Upper lobe of left lung (tissue), 6 donors: ENCODE results near the gene SLCO3A1. TPM values are rescaled to one million over a fixed set of nuclear protein-coding genes. Genes with fewer than 3 reads are reported as not detected.

ENCODE experiments used
- ATAC-seq, 2 donors: fragments of 200-7000 bp; cut with Tn5 transposase; one replicate each; pipeline ENCODE4 v1.9.1; 2022; ENCODE audit warnings: mild to moderate bottlenecking in 2 of 2, moderate library complexity in 2 of 2; ENCODE audit not compliant: low FRiP score in 2 of 2
- DNase-seq, 2 donors: peaks; one replicate each; pipeline ENCODE4 v3.0.0-alpha.2; 2019 to 2020
- H3K27ac ChIP-seq, 4 donors: fragments of 200-600 bp; sonication (generic); one replicate each; pipeline ENCODE4 v1.5.1; 2016 to 2019
- H3K27me3 ChIP-seq, 4 donors: fragments of 200-600 bp; sonication (generic); one replicate each; pipeline ENCODE4 v1.5.1; 2017 to 2019
- H3K36me3 ChIP-seq, 4 donors: fragments of 200-600 bp; sonication (generic); one replicate each; pipeline ENCODE4 v1.5.1; 2016 to 2019
- H3K4me1 ChIP-seq, 4 donors: fragments of 200-600 bp; sonication (generic); one replicate each; pipeline ENCODE4 v1.5.1; 2018 to 2019
- H3K4me3 ChIP-seq, 4 donors: fragments of 200-600 bp; sonication (generic); one replicate each; pipeline ENCODE4 v1.5.1; 2017 to 2019; ENCODE audit warnings: mild to moderate bottlenecking in 2 of 4, moderate library complexity in 1 of 4
- H3K9me3 ChIP-seq, 4 donors: fragments of 200-600 bp; sonication (generic); one replicate each; pipeline ENCODE4 v1.5.1; 2018 to 2019
- CTCF ChIP-seq, 6 experiments: fragments of 450-650 bp in 4 of 6; fragments of 200-600 bp in 2 of 6; sonication (generic) in 2 of 6; IDR thresholded peaks; one replicate each; pipeline ENCODE4 v1.5.1; 2016 to 2019; ENCODE audit warnings: antibody characterized with exemption in 6 of 6
- EP300 ChIP-seq, 4 donors: sonication (generic); formaldehyde crosslinking; IDR thresholded peaks; one replicate each; pipeline ENCODE4 v1.5.1; 2017; ENCODE audit warnings: antibody characterized with exemption in 4 of 4, control low read depth in 2 of 4
- POLR2A ChIP-seq, 4 donors: fragments of 450-650 bp; IDR thresholded peaks; one replicate each; pipeline ENCODE4 v1.5.1; 2016 to 2017; ENCODE audit warnings: antibody characterized with exemption in 4 of 4, mild to moderate bottlenecking in 2 of 4
- POLR2AphosphoS5 ChIP-seq, 2 donors: sonication (generic); formaldehyde crosslinking; IDR thresholded peaks; one replicate each; pipeline ENCODE4 v1.5.1; 2017; ENCODE audit warnings: antibody characterized with exemption in 2 of 2
- WGBS, 2 donors: methylation state at CpG; one replicate each; pipeline ENCODE4 v1.1.5; 2017 to 2018; 5-methylcytosine and 5-hydroxymethylcytosine counted together
- total RNA-seq, 6 donors: library from RNA; depleted of rRNA in 4 of 6; stranded (reverse); fragments of >200 nt in 4 of 6; gene quantifications; one replicate each; pipeline versions ENCODE4 v1.1.0 to v1.2.1, GENCODE V29; 2016 to 2021
- donor health status: DM: no; HTN: no; CAD: no; lungs with moderate emphysema.
- donor health status: DM: no; HTN: yes; CAD: no; lungs with severe emphysema.

Gene SLCO3A1
- total RNA-seq, 6 donors from 2014 or later: 29.3 to 56.6 (median 46.7) TPM

DNA sequence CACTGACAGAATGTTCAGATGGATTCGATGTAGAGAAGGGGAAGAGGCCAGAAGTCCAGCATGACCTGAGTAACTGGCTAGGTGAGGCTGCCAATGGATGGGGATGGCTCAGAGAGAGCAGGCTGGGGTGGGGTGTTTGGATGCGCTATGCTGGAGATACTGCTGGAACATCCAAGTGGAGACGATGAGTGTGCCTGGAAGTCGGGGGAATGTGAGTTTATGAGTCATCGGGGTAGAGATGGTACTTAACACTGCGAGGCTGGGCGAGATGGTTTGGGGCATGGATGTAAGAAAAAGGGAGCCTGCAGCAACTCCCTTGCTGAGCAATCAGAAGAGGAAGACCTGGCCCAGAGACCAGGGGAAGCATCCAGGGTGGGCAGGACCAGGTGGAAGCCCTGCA, 180.7 kb downstream of the SLCO3A1 start:
- TF ChIP-seq POLR2A (IDR thresholded peaks at IDR 0.05): no peak
- TF ChIP-seq CTCF (IDR thresholded peaks at IDR 0.05): no peak
- no peak for TF ChIP-seq POLR2AphosphoS5 (IDR thresholded peaks at IDR 0.05)
- no peak for TF ChIP-seq EP300 (IDR thresholded peaks at IDR 0.05)
- H3K9me3 ChIP-seq: no peaks in the 10 kb centered on the region
- ATAC-seq (peak in 1 of 2 donors; percentile 67), DNase-seq (no peak)
- peak overlapping the region in 2 of 4 donors; percentile 23 to 32 for H3K27ac ChIP-seq
- H3K4me1 ChIP-seq: peaks cover 10 to 27% (median 13%) of the 10 kb centered on the region in 4 donors
- WGBS, 2 donors: 90% methylated on average over 7 of the region's 7 CpGs
- H3K4me3 ChIP-seq: no peak overlapping the region
- H3K27me3 ChIP-seq: no peaks in the 10 kb centered on the region
- no peaks in the 10 kb centered on the region for H3K36me3 ChIP-seq

- DNase-seq: no peak
- H3K4me3 ChIP-seq: no peak overlapping the region
- no peaks in the 10 kb centered on the region for H3K36me3 ChIP-seq
- no peaks in the 10 kb centered on the region for H3K9me3 ChIP-seq
- 66 to 79% methylated on average over 3 of the region's 3 CpGs for WGBS, 2 donors
- H3K27me3 ChIP-seq: no peaks in the 10 kb centered on the region
- peaks cover 0 to 19% (median 7%) of the 10 kb centered on the region in 4 donors for H3K4me1 ChIP-seq
- H3K27ac ChIP-seq: no peak overlapping the region
- no peak for ATAC-seq
- TF ChIP-seq CTCF (IDR thresholded peaks at IDR 0.05) (no peak), POLR2A (IDR thresholded peaks at IDR 0.05) (no peak), EP300 (IDR thresholded peaks at IDR 0.05) (no peak), POLR2AphosphoS5 (IDR thresholded peaks at IDR 0.05) (no peak)
Observed at GRCh38 chr15:92035551-92035950, 182.0 kb downstream of the SLCO3A1 start.

DNA sequence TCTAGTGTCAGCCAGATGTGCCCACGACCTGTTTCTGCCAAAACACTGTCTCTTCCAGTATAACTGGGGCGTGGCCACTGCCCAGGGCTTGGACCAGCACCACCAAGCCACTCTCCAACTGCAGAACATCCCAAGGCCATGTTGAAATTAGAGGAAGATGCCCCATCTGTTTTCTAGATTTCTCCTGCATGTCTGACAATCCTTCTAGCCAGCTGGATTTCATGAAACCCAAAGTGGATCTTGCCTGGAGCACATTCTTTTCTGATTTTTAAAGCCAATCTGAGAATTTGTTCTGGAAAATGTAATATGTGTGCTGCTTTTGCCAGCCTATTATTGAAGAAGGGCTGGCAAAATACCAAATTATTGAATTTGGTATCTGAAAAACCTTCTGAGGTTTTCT, 182.5 kb downstream of the SLCO3A1 start:
- ATAC-seq (no peak), DNase-seq (no peak)
- Histone ChIP-seq H3K27ac (no peak overlapping the region), H3K9me3 (no peaks in the 10 kb centered on the region), H3K4me1 (peaks cover 0 to 19% (median 7%) of the 10 kb centered on the region in 4 donors), H3K4me3 (no peak overlapping the region), H3K27me3 (no peaks in the 10 kb centered on the region), H3K36me3 (no peaks in the 10 kb centered on the region)
- TF ChIP-seq POLR2AphosphoS5 (IDR thresholded peaks at IDR 0.05): no peak
- no peak for TF ChIP-seq EP300 (IDR thresholded peaks at IDR 0.05)
- TF ChIP-seq CTCF (IDR thresholded peaks at IDR 0.05): no peak
- no peak for TF ChIP-seq POLR2A (IDR thresholded peaks at IDR 0.05)
- 58 to 69% methylated on average over 2 of the region's 2 CpGs for whole genome bisulfite sequencing, 2 donors

DNA sequence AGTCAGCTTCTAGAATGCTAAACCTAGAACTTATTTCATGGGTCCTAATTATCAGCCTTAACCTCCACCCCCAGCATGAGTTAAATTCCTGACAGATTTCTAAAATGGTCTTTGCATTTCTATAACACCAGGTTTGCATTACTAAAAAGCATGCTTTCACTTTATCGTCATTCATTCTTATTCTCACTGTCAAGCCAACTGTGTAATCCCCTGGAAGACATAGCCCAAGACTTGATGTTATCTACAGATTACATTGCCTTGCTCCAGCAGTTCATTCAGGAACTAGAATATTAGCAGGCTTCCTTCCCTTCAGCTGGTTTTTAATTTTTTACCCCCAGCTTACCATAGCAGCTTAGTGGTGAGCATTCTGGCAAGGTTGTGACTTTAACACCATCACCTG, 184.0 kb downstream of the SLCO3A1 start:
- ATAC-seq (no peak), DNase-seq (no peak)
- H3K9me3 ChIP-seq: no peaks in the 10 kb centered on the region
- 27 to 53% methylated on average over 1 of the region's 1 CpG for whole genome bisulfite sequencing, 2 donors
- no peak overlapping the region for H3K4me3 ChIP-seq
- no peak overlapping the region for H3K27ac ChIP-seq
- no peaks in the 10 kb centered on the region for H3K36me3 ChIP-seq
- TF ChIP-seq CTCF (IDR thresholded peaks at IDR 0.05): no peak
- TF ChIP-seq POLR2AphosphoS5 (IDR thresholded peaks at IDR 0.05): no peak
- no peak for TF ChIP-seq POLR2A (IDR thresholded peaks at IDR 0.05)
- no peak for TF ChIP-seq EP300 (IDR thresholded peaks at IDR 0.05)
- H3K27me3 ChIP-seq: no peaks in the 10 kb centered on the region
- peaks cover 0 to 19% (median 5%) of the 10 kb centered on the region in 4 donors for H3K4me1 ChIP-seq

DNA sequence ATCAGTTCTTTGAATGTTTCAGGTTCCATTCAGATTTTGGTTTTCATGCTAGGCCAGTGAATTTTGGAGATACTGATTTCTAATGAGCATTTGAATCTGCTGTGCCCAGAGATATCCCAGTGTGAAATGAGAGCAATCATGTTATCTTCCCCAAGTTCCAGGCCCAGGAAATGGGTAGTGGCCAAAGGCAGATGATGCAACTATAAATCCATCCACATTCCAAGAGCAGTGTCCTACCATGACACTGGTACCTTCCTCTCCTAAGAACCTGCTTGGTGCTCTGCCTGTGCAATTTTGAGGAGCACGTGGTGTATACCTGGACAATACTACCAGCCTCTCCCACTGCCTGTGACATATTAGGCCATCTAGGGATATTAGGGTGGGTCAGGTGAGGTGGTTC, 186.8 kb downstream of the SLCO3A1 start:
- Histone ChIP-seq H3K27ac (no peak overlapping the region), H3K4me3 (no peak overlapping the region), H3K27me3 (no peaks in the 10 kb centered on the region), H3K36me3 (no peaks in the 10 kb centered on the region), H3K9me3 (no peaks in the 10 kb centered on the region), H3K4me1 (peaks cover 0 to 9% (median 0%) of the 10 kb centered on the region in 4 donors)
- WGBS, 2 donors: 88 to 92% methylated on average over 1 of the region's 1 CpG
- TF ChIP-seq CTCF (IDR thresholded peaks at IDR 0.05): no peak
- TF ChIP-seq POLR2A (IDR thresholded peaks at IDR 0.05): no peak
- TF ChIP-seq EP300 (IDR thresholded peaks at IDR 0.05): no peak
- no peak for TF ChIP-seq POLR2AphosphoS5 (IDR thresholded peaks at IDR 0.05)
- ATAC-seq (no peak), DNase-seq (no peak)
